Measurements from ENCODE around the gene MAMLD1. TPM values are rescaled to one million over a fixed set of nuclear protein-coding genes. Genes with fewer than 3 reads are reported as not detected.

Gene MAMLD1
- total and polyA plus RNA-seq, 9 of the 15 experiments (the other 6 are each of a cell fraction or from before 2014, with no cell fraction given), result 0.12 to 0.18 TPM; not detected in 7

- TF ChIP-seq PATZ1 (CRISPR knock-in tag; IDR thresholded peaks at IDR 0.05; ENCODE audit: borderline replicate concordance), result no peak
- TF ChIP-seq ARID3B (CRISPR knock-in tag; IDR thresholded peaks at IDR 0.05; ENCODE audit: borderline replicate concordance), result no peak
- TF ChIP-seq SIN3B (IDR thresholded peaks at IDR 0.05; ENCODE audit: low read depth), result no peak
- TF ChIP-seq SAFB2 (IDR thresholded peaks at IDR 0.05; ENCODE audit: borderline replicate concordance, low read depth, low read length, severe bottlenecking), result no peak
- no peak for TF ChIP-seq MCM2 (IDR thresholded peaks at IDR 0.05; ENCODE audit: low read depth)
- TF ChIP-seq ZNF655 (CRISPR knock-in tag; IDR thresholded peaks at IDR 0.05), result no peak
- TF ChIP-seq ZFP1 (CRISPR knock-in tag; IDR thresholded peaks at IDR 0.05), result no peak
- TF ChIP-seq MTA1 (IDR thresholded peaks at IDR 0.05; ENCODE audit: borderline replicate concordance), result no peak
Measured at GRCh38 chrX:150455215-150455608, 92.1 kb downstream of the MAMLD1 start (continued).

All from K562 (cell line).